ENCODE results near the gene DISC1.

DNA sequence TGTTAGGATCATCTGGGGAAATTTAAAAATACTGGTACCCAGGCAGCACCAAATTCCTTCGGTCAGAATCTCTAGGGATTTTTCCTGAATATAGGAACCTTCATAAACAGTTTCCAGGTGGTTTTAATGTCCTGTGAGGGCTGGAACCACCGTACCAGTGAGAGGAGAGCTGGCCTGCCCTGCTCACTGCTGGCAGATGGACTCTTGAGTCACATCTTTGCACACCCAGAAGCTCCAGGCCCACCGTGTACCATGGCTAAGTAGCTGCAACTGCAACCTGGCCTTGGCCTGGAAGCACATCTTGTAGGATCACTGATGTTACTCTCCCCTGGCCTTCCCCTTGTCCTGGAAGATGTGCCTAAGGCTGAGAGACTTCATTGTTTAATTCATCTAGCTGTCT, 181.5 kb downstream of the DISC1 start:
- no peak for TF ChIP-seq POLR2A (IDR thresholded peaks at IDR 0.05)
- TF ChIP-seq, protein P1, sequence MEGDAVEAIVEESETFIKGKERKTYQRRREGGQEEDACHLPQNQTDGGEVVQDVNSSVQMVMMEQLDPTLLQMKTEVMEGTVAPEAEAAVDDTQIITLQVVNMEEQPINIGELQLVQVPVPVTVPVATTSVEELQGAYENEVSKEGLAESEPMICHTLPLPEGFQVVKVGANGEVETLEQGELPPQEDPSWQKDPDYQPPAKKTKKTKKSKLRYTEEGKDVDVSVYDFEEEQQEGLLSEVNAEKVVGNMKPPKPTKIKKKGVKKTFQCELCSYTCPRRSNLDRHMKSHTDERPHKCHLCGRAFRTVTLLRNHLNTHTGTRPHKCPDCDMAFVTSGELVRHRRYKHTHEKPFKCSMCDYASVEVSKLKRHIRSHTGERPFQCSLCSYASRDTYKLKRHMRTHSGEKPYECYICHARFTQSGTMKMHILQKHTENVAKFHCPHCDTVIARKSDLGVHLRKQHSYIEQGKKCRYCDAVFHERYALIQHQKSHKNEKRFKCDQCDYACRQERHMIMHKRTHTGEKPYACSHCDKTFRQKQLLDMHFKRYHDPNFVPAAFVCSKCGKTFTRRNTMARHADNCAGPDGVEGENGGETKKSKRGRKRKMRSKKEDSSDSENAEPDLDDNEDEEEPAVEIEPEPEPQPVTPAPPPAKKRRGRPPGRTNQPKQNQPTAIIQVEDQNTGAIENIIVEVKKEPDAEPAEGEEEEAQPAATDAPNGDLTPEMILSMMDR (IDR thresholded peaks at IDR 0.05), result no peak
